ENCODE measurements around the gene TMEM69. TPM values are rescaled to one million over a fixed set of nuclear protein-coding genes. Genes with fewer than 3 reads are reported as not detected.
"Not testable (repeated sequence)": the region's sequence is repeated elsewhere in the genome, so short reads cannot be mapped to it uniquely, and the experiment has no call there.

Gene TMEM69
- total RNA-seq: 17.0 TPM
- long read RNA-seq, transcript TMEM69-201 (3 exons, 2,439 nt): major isoform, 48 of 59 reads
- long read RNA-seq, partial matches to known transcripts: 0 of 59 reads
- long read RNA-seq, other reads (novel, unspliced or antisense): 8 of 59 reads

GRCh38 chr1:45687754-45688740, at the start of gene TMEM69:
TSS of gene TMEM69 (plus strand) at chr1:45688181. CDS start at chr1:45691069, 2,888 bp downstream.
- DNase-seq (ENCODE audit: low spot score): no peak

GRCh38 chr1:45640293-45640692, 47.7 kb upstream of the TMEM69 start:
- DNase-seq (ENCODE audit: low spot score): no peak

GRCh38 chr1:45643321-45643720, 44.7 kb upstream of the TMEM69 start:
- no peak for DNase-seq (ENCODE audit: low spot score)

- no peak for DNase-seq (ENCODE audit: low spot score)
Observed at GRCh38 chr1:45643978-45644377, 44.0 kb upstream of the TMEM69 start.

GRCh38 chr1:45644661-45645060, 43.3 kb upstream of the TMEM69 start:
- DNase-seq (ENCODE audit: low spot score): no peak

- DNase-seq (ENCODE audit: low spot score): no peak
Observed at GRCh38 chr1:45647248-45648021, 40.5 kb upstream of the TMEM69 start.

- no peak for DNase-seq (ENCODE audit: low spot score)
Observed at GRCh38 chr1:45654540-45655280, 33.3 kb upstream of the TMEM69 start.

- no peak for DNase-seq (ENCODE audit: low spot score)
Observed at GRCh38 chr1:45656573-45657226, 31.3 kb upstream of the TMEM69 start.

- no peak for DNase-seq (ENCODE audit: low spot score)
Observed at GRCh38 chr1:45658171-45658570, 29.8 kb upstream of the TMEM69 start.

- no peak for DNase-seq (ENCODE audit: low spot score)
Observed at GRCh38 chr1:45659222-45659621, 28.8 kb upstream of the TMEM69 start.

GRCh38 chr1:45660336-45660735, 27.6 kb upstream of the TMEM69 start:
- no peak for DNase-seq (ENCODE audit: low spot score)

- DNase-seq (ENCODE audit: low spot score): no peak
Observed at GRCh38 chr1:45666836-45667235, 21.1 kb upstream of the TMEM69 start.

GRCh38 chr1:45667321-45668111, 20.5 kb upstream of the TMEM69 start:
- no peak for DNase-seq (ENCODE audit: low spot score)

- no peak for DNase-seq (ENCODE audit: low spot score)
Observed at GRCh38 chr1:45668526-45668925, 19.5 kb upstream of the TMEM69 start.

GRCh38 chr1:45669379-45669778, 18.6 kb upstream of the TMEM69 start:
- no peak for DNase-seq (ENCODE audit: low spot score)

- no peak for DNase-seq (ENCODE audit: low spot score)
Observed at GRCh38 chr1:45669859-45670655, 17.9 kb upstream of the TMEM69 start.

GRCh38 chr1:45673956-45674355, 14.0 kb upstream of the TMEM69 start:
- no peak for DNase-seq (ENCODE audit: low spot score)

- DNase-seq (ENCODE audit: low spot score): no peak
Observed at GRCh38 chr1:45674478-45674877, 13.5 kb upstream of the TMEM69 start.

GRCh38 chr1:45676553-45676952, 11.4 kb upstream of the TMEM69 start:
- DNase-seq (ENCODE audit: low spot score): not testable (repeated sequence)

Measured in mesenteric fat pad (tissue), 1 donor.